Adipocyte (in vitro differentiated cells): ENCODE measurements around the gene KRTAP16-1.
"Not testable (repeated sequence)": the region's sequence is repeated elsewhere in the genome, so short reads cannot be mapped to it uniquely, and the experiment has no call there.

Experiments used
- DNase-seq: peaks from one replicate; pipeline ENCODE4 v3.0.0-alpha.2; 2015; ENCODE audit warnings: low read depth
- H3K27me3 ChIP-seq: replicated peaks from 2 replicates; pipeline ENCODE4 v1.7.0; 2013; ENCODE audit warnings: mild to moderate bottlenecking, low read length, moderate library complexity; ENCODE audit not compliant: control insufficient read depth, insufficient read depth
- H3K36me3 ChIP-seq: 2 replicates; pipeline ENCODE4 v1.7.0; 2013; ENCODE audit warnings: low read length, mild to moderate bottlenecking, moderate library complexity; ENCODE audit not compliant: control insufficient read depth, insufficient read depth, severe bottlenecking
- H3K4me1 ChIP-seq: 2 replicates; pipeline ENCODE4 v1.7.0; 2013; ENCODE audit warnings: mild to moderate bottlenecking, low read length, moderate library complexity; ENCODE audit not compliant: control insufficient read depth, insufficient read depth
- H3K4me3 ChIP-seq: 2 replicates; pipeline ENCODE4 v1.7.0; 2013; ENCODE audit warnings: mild to moderate bottlenecking, low read length, moderate library complexity
- H3K9ac ChIP-seq: 2 replicates; pipeline ENCODE4 v1.7.0; 2013; ENCODE audit warnings: mild to moderate bottlenecking, low read length, moderate library complexity
- H3K9me3 ChIP-seq: 2 replicates; pipeline ENCODE4 v1.7.0; 2013; ENCODE audit warnings: mild to moderate bottlenecking, low read length, moderate library complexity; ENCODE audit not compliant: control insufficient read depth

Gene KRTAP16-1

DNA sequence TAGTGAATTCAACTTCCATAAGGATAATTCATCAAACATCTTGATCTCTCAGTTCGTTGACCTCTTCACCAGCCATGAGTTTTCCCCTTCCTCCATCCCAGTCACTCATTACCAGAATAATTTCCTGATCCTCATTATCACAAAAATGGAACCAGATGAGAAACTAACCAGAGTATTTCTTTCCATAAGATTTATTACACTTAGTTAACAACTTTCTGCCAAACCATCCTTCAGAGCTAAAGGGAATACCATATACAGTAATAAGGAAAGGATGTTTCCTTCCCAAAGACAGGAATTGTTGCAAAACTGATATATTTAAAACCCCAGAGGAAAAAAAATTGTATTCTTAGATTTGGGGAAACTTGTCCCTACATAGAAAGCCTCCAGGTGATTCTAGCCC, 15.1 kb downstream of the KRTAP16-1 start:
- no peak overlapping the region for H3K4me3 ChIP-seq
- H3K4me1 ChIP-seq, result no peaks in the 10 kb centered on the region
- H3K27me3 ChIP-seq, result peaks cover 2% of the 10 kb centered on the region
- no peaks in the 10 kb centered on the region for H3K9me3 ChIP-seq
- H3K36me3 ChIP-seq, result no peaks in the 10 kb centered on the region
- no peak for DNase-seq
- H3K9ac ChIP-seq, result no peak overlapping the region

DNA sequence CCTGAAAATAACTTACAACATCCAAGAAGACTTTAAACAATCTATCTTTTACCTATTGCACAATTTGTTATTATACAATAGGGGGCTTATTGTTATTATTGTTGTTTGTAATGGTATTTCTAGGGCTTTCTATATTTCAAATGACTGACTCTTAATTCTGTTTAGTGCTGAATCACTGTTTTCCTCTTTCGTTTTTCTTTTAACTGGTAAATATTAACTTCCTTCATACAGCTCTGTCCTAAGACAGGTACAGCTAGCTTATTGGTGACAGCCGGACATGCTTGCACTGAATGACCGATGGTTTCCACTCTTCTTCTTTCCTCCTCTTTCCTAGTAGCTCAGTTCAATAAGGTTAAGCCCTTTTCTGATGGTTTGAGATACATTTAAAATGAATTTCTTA, 22.1 kb downstream of the KRTAP16-1 start:
- no peak overlapping the region for H3K9ac ChIP-seq
- H3K27me3 ChIP-seq, result peaks cover 2% of the 10 kb centered on the region
- H3K36me3 ChIP-seq, result no peaks in the 10 kb centered on the region
- H3K9me3 ChIP-seq, result no peaks in the 10 kb centered on the region
- peaks cover 6% of the 10 kb centered on the region for H3K4me1 ChIP-seq
- no peak overlapping the region for H3K4me3 ChIP-seq
- no peak for DNase-seq

DNA sequence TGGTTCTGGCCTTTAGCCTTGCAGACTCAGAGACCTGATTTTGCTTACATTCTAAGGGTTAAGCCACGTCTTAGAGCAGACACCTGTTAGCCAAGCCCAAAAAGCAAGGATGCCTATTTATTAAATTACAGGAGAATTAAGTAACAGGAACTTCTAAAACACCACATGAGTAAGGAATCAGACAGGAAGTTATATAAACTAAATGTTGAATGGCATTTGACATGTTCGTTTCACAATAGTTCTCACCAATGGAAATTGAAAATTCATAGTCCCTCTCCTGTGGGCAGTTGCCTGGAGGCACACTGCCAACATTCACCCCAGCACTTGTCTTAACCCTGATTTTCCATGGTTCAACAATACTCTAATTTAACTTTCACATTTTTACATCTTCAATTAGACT, 24.6 kb downstream of the KRTAP16-1 start:
- no peaks in the 10 kb centered on the region for H3K27me3 ChIP-seq
- H3K4me3 ChIP-seq, result no peak overlapping the region
- no peaks in the 10 kb centered on the region for H3K9me3 ChIP-seq
- H3K4me1 ChIP-seq, result peaks cover 6% of the 10 kb centered on the region
- DNase-seq, result no peak
- H3K36me3 ChIP-seq, result no peaks in the 10 kb centered on the region
- H3K9ac ChIP-seq, result no peak overlapping the region

DNA sequence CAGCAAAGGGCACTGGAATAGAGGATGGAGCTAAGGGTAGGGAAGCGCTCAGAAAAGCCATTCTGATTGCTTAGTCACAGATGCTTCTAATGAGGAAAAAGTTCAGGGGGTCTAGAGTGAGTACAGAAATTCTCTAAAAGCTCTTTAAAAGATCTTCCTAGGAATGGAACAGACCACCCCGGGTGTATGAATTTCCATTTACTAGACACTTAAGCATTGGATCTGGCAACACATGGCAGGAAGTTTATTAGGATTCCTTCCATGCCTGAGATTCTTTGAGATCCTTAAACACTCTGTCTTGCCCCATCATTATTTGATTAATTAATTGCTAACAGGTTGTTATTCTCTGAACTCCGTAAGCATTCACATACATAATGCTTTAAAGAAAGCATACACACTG, 25.1 kb downstream of the KRTAP16-1 start:
- DNase-seq, result no peak
- no peaks in the 10 kb centered on the region for H3K9me3 ChIP-seq
- no peak overlapping the region for H3K4me3 ChIP-seq
- no peaks in the 10 kb centered on the region for H3K27me3 ChIP-seq
- no peak overlapping the region for H3K9ac ChIP-seq
- H3K36me3 ChIP-seq, result no peaks in the 10 kb centered on the region
- peaks cover 6% of the 10 kb centered on the region for H3K4me1 ChIP-seq

DNA sequence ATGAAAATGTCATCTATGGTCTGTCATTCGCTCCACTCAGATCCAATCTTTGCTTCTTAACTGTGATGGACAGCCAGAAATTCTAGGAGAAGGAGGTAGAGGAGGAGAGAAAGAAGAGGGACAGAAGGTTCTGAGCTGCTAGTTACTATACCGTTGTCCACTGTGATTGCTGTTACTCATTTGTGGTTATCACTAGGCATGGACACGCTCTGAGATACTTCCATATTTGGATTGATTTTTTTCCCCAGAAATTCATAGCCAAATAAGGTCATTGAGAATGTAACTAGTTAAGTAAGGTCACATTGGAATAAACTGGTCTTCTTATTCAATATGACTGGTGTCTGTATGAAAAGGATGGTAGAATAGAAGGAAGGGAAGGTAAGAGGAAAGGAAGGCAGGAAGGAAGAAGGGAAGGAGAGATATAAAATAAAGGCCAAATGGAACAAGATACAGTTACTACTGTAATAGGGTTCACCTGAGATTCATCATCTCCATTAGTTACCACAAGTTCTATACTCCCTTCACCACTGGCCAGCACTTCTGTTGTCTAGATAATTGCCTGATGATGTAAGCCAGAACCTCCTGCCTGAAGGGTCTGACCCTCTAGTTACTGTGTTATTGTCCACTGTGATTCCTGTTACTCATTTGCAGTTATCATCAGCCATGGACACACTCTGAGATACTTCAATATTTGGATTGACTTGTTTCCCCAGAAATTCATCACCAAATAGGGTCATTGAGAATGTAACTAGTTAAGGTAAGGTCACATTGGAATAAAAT, 30.7 kb downstream of the KRTAP16-1 start:
- H3K4me3 ChIP-seq, result no peak overlapping the region
- H3K27me3 ChIP-seq, result peaks cover 6% of the 10 kb centered on the region
- no peak overlapping the region for H3K9ac ChIP-seq
- no peak for DNase-seq
- H3K36me3 ChIP-seq, result no peaks in the 10 kb centered on the region
- no peaks in the 10 kb centered on the region for H3K4me1 ChIP-seq
- H3K9me3 ChIP-seq, result no peaks in the 10 kb centered on the region

DNA sequence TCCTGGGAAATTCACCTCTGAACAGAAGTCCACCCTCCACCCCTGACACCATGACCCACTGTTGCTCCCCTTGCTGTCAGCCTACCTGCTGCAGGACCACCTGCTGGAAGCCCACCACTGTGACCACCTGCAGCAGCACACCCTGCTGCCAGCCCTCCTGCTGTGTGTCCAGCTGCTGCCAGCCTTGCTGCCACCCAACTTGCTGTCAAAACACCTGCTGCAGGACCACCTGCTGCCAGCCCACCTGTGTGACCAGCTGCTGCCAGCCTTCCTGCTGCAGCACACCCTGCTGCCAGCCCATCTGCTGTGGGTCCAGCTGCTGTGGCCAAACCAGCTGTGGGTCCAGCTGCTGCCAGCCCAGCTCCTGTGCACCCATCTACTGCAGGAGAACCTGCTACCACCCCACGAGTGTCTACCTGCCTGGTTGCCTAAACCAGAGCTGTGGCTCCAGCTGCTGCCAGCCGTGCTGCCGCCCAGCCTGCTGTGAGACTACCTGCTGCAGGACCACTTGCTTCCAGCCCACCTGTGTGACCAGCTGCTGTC, 33.4 kb downstream of the KRTAP16-1 start, which contains the start of gene KRTAP9-7:
Gene KRTAP9-7 (plus strand): TSS at position 51 of the 543 bp plus-strand sequence. CDS start 0 bp downstream, at position 51.
- not testable (repeated sequence) for H3K36me3 ChIP-seq, DNase-seq, H3K4me1 ChIP-seq, H3K27me3 ChIP-seq, H3K4me3 ChIP-seq, H3K9me3 ChIP-seq, H3K9ac ChIP-seq

DNA sequence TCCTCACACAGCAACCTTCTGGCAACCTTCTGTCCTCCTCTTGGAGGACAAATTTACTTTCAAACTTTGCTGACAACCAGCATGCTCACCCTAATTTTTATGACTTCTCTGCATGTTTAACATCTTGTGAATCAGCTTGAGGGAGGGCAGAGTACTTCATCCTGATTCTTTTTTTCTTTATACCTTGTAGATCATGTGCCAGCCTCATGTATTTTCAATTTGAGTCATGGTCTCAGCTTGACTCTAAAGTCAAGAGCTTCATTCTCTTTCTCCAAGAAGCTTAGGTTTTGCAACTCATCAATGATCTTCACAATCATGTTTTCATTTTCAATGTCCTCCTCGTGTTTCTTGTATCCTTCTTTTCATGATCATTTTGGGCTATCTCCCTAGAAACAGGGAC, 37.3 kb downstream of the KRTAP16-1 start:
- Histone ChIP-seq H3K27me3 (peaks cover 6% of the 10 kb centered on the region), H3K36me3 (no peaks in the 10 kb centered on the region), H3K9ac (no peak overlapping the region), H3K9me3 (no peaks in the 10 kb centered on the region), H3K4me1 (no peaks in the 10 kb centered on the region), H3K4me3 (no peak overlapping the region)
- DNase-seq, result no peak

DNA sequence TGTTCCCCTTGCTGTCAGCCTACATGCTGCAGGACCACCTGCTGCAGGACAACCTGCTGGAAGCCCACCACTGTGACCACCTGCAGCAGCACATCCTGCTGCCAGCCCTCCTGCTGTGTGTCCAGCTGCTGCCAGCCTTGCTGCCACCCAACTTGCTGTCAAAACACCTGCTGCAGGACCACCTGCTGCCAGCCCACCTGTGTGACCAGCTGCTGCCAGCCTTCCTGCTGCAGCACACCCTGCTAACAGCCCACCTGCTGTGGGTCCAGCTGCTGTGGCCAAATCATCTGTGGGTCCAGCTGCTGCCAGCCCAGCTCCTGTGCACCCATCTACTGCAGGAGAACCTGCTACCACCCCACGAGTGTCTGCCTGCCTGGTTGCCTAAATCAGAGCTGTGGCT, 37.8 kb downstream of the KRTAP16-1 start:
- not testable (repeated sequence) for H3K4me1 ChIP-seq, H3K36me3 ChIP-seq, H3K27me3 ChIP-seq, H3K9ac ChIP-seq, H3K9me3 ChIP-seq, DNase-seq, H3K4me3 ChIP-seq

DNA sequence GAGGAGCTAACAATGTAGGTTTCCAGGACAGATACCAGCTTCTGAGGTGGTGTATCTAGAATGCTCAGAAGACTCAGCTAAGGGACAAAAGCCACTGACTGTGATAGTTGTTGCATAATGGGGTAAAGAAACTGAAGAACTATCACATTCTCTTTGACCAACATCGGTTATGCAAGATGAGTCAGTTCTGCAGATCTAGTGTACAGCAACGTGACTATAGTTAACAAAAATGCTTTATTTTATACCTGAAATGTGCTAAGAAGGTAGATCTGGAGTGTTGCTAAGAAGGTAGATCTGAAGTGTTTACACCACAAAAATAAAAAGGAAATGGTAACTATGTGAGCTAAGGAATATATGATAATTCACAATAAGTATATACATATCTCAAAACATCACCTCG, 41.4 kb downstream of the KRTAP16-1 start:
- Histone ChIP-seq H3K9me3 (no peaks in the 10 kb centered on the region), H3K27me3 (peaks cover 7% of the 10 kb centered on the region), H3K9ac (no peak overlapping the region), H3K4me1 (no peaks in the 10 kb centered on the region), H3K36me3 (no peaks in the 10 kb centered on the region), H3K4me3 (no peak overlapping the region)
- no peak for DNase-seq

DNA sequence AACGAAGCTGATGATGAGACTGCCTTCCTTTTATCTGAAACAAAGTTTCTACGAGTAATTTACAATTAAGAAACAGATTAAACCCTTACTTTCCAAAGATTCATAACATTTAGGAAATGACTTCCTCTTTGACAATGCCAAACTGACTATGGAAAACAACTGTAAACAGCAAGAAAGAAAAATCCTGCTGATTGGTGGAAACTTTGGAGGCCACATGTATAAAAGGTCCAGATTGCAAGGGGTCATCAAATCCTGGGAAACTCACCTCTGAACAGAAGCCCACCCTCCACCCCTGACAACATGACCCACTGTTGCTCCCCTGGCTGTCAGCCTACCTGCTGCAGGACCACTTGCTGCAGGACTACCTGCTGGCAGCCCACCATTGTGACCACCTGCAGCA, 44.0 kb downstream of the KRTAP16-1 start, which contains the start of gene KRTAP9-6:
Gene KRTAP9-6 (plus strand): TSS at position 301 of the 400 bp plus-strand sequence. CDS start 0 bp downstream, at position 301.
- no peaks in the 10 kb centered on the region for H3K4me1 ChIP-seq
- no peak within 1 kb of the TSS for H3K9ac ChIP-seq
- no peaks in the 10 kb centered on the region for H3K9me3 ChIP-seq
- H3K4me3 ChIP-seq, result no peak within 1 kb of the TSS
- H3K36me3 ChIP-seq, result no peaks in the 10 kb centered on the region
- no peak for DNase-seq
- H3K27me3 ChIP-seq, result peaks cover 10% of the 10 kb centered on the region

DNA sequence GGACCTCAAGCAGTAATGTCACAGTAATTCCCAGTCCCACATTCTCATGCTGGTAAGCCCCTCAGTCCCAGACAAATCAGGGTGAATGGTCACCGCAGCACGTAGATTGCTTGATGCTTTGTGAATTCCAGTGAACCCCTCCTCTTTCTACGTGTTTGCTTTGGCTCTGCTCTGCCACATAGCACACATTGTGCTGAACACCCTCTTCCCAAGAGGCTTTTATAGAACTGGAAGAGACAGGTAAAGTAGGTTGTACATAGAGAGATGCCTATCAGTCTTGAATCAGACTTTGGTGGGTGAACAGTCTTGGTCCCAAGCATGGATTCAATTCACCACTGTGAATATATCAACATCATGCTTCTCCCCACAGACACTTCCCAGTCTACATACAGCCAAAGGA, 44.5 kb downstream of the KRTAP16-1 start:
- Histone ChIP-seq H3K36me3 (no peaks in the 10 kb centered on the region), H3K4me1 (no peaks in the 10 kb centered on the region), H3K9me3 (no peaks in the 10 kb centered on the region), H3K9ac (no peak overlapping the region), H3K4me3 (no peak overlapping the region), H3K27me3 (peaks cover 10% of the 10 kb centered on the region)
- DNase-seq, result no peak
